Mucosa of descending colon (tissue), 3 donors: ENCODE data around the gene DENND1B. TPM values are rescaled to one million over a fixed set of nuclear protein-coding genes. Genes with fewer than 3 reads are reported as not detected.

Experiments
- ATAC-seq: fragments of 200-7000 bp; cut with Tn5 transposase; one replicate; pipeline ENCODE4 v1.9.1; 2020; ENCODE audit warnings: mild to moderate bottlenecking, moderate library complexity
- DNase-seq, 3 donors: peaks; one replicate each; pipeline ENCODE4 v3.0.0-alpha.2; 2020
- H3K36me3 ChIP-seq: fragments of 200-600 bp; one replicate; pipeline ENCODE4 v1.8.0; 2021; ENCODE audit warnings: low read depth, mild to moderate bottlenecking
- H3K4me1 ChIP-seq: fragments of 200-600 bp; one replicate; pipeline ENCODE4 v1.8.0; 2021; ENCODE audit warnings: low read depth, mild to moderate bottlenecking
- H3K4me3 ChIP-seq: fragments of 200-600 bp; one replicate; pipeline ENCODE4 v1.8.0; 2021; ENCODE audit warnings: mild to moderate bottlenecking
- H3K9me3 ChIP-seq: fragments of 200-600 bp; one replicate; pipeline ENCODE4 v1.8.0; 2021; ENCODE audit warnings: mild to moderate bottlenecking
- intact Hi-C, 2 donors: fragments of 100-400 bp; cut with DNase I in 1 of 2; cut with micrococcal nuclease in 1 of 2; formaldehyde crosslinking; loops; one replicate each; pipeline versions ENCODE4 v1.11.0 to v1.11.1; 2022; cut with DNase I, micrococcal nuclease
- total RNA-seq, 3 donors: library from RNA; stranded (reverse); fragmentation: NEBNext Ultra II Directional in 2 of 3; extraction: Animal tissue kit (Norgen Biotek cat#: 25700) in 2 of 3; gene quantifications; one replicate each; pipeline versions ENCODE4 v1.2.1 to v1.2.4, GENCODE V29; 2021 to 2023
- TF ChIP-seq, protein P1 (sequence below): fragments of 200-600 bp; IDR thresholded peaks from one replicate; pipeline ENCODE4 v1.8.0; 2022; ENCODE audit warnings: antibody characterized with exemption, mild to moderate bottlenecking
- donor health status: DM: no; HTN: no; CAD: no; lungs with moderate emphysema.
- donor health status: DM: no; HTN: no; CAD: no.
- donor health status: DM: no; HTN: yes; CAD: no.

Gene DENND1B
- total RNA-seq, 3 donors from 2014 or later = 29.3 to 54.9 (median 32.2) TPM

DNA sequence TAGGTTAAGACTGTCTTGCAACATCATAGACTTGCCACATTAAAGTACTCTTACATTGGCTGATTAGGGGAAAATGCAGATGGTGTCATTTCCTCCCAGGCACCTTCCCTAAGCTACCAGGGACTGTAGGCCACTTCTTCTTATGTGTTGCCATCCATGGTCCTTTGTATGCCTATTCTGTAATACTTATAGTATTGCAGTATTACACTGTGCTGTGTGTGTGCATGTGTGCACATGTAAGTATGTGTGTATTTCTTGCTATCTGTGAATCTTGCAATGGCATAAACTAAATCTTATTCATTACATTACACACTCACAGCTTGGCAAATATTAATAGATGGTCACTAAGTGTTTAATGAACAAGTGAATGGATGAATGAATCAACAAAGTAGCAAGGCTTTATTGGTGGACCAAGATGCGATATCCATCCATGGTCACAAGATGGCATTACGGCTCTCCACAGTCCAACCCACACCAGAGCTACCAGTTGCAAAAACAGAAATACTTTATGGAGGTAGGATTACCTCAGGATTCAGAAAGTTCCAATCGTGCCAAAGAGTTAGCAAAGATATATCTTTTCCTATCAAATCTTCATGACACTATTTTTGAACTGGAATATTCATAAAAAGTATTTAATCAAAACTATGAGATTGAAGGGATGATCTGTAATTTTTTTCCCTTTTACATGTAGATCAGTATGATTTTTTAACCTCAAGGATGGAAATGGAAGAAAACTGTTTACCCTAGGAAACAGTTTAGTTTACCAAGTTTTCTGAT is 160.2 kb downstream of the DENND1B start:
- Histone ChIP-seq H3K9me3 (no peaks in the 10 kb centered on the region), H3K36me3 (no peaks in the 10 kb centered on the region), H3K4me3 (no peak overlapping the region), H3K4me1 (no peaks in the 10 kb centered on the region)
- ATAC-seq = peak; percentile 87
- intact Hi-C loops = loop anchor here (5.0 to 10.0 kb wide), 2 partner anchors 250 to 252 kb away; no protein-coding TSS in a partner anchor
- TF ChIP-seq, protein P1, sequence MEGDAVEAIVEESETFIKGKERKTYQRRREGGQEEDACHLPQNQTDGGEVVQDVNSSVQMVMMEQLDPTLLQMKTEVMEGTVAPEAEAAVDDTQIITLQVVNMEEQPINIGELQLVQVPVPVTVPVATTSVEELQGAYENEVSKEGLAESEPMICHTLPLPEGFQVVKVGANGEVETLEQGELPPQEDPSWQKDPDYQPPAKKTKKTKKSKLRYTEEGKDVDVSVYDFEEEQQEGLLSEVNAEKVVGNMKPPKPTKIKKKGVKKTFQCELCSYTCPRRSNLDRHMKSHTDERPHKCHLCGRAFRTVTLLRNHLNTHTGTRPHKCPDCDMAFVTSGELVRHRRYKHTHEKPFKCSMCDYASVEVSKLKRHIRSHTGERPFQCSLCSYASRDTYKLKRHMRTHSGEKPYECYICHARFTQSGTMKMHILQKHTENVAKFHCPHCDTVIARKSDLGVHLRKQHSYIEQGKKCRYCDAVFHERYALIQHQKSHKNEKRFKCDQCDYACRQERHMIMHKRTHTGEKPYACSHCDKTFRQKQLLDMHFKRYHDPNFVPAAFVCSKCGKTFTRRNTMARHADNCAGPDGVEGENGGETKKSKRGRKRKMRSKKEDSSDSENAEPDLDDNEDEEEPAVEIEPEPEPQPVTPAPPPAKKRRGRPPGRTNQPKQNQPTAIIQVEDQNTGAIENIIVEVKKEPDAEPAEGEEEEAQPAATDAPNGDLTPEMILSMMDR = no peak
- DNase-seq = peak in 1 of 3 donors; percentile 40

DNA sequence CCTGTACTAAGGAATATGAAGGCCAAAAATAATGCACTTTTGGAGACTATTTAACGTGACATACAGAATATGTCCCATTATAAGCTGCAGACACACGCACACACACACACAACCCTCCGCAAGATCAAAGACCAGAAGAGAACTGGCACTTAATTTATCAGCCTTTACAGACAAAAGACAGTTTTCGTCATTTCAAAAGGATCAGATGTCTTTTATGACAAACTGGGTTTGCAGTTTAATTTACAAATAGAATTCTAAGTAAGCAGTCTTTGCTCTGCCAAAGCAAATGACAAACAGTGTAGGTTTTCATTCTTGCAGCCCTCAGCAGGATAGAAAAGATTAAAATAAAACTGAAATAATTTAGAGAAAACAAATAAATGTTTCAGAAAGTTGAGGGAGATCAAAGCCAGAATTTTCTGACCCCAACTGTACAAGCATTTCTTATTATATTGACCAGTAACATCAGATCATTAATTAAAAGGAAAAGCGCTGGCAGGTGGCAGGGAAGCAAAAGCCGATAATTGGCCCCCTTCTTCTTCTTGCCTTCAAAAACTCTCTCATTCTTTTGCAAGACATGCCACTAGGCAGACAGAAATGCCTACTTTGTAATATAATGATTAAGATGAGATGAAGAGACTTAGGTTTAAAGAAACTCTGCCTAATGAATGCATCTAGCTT is 169.0 kb downstream of the DENND1B start:
- DNase-seq = no peak
- intact Hi-C loops = no loop called here
- Histone ChIP-seq H3K4me1 (peaks cover 3% of the 10 kb centered on the region), H3K9me3 (no peaks in the 10 kb centered on the region), H3K4me3 (no peak overlapping the region), H3K36me3 (no peaks in the 10 kb centered on the region)
- ATAC-seq = no peak
- TF ChIP-seq, protein P1 = no peak

DNA sequence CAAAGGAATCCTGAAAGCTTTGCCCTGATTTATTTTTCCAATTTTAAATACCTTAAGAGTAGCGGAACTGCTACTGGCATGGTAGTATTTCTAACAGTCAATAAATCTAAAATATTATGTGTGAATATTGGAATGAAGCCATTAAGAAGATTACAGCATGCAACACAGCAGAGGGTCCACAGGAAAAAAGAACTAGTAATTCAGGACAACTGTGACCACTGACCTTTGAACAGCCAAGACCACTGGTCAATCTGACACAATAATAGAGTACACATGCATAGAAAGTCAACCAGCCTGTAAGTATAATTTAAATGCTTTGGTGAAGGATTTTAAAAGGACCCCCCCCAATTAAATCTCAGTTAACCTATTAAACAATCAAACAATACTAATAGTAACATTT is 171.0 kb downstream of the DENND1B start:
- DNase-seq (no peak), ATAC-seq (no peak)
- intact Hi-C loops = no loop called here
- H3K4me3 ChIP-seq = no peak overlapping the region
- no peaks in the 10 kb centered on the region for H3K9me3 ChIP-seq
- TF ChIP-seq, protein P1 = no peak
- H3K36me3 ChIP-seq = no peaks in the 10 kb centered on the region
- H3K4me1 ChIP-seq = peaks cover 4% of the 10 kb centered on the region

DNA sequence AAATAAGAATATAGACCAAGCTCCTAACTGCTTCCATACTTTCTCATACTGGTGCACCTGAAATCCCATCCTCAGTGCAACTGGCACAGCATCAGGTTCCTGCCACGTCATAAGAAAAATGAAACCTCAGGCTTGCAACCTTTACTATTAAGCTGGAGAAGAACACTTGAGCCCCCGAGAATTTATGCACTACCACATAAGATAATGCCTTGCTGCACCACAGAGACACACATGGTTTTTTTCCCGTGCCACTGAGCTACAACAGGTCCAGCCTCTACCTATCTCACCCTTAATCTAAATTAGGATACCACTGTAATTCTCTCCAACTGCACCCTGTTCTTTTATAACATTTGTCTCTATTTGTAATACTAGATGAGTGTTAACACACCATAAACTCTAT is 174.5 kb downstream of the DENND1B start:
- DNase-seq = no peak
- Histone ChIP-seq H3K4me3 (no peak overlapping the region), H3K36me3 (no peaks in the 10 kb centered on the region), H3K9me3 (no peaks in the 10 kb centered on the region), H3K4me1 (peaks cover 4% of the 10 kb centered on the region)
- intact Hi-C loops = no loop called here
- TF ChIP-seq, protein P1 = no peak
- no peak for ATAC-seq

DNA sequence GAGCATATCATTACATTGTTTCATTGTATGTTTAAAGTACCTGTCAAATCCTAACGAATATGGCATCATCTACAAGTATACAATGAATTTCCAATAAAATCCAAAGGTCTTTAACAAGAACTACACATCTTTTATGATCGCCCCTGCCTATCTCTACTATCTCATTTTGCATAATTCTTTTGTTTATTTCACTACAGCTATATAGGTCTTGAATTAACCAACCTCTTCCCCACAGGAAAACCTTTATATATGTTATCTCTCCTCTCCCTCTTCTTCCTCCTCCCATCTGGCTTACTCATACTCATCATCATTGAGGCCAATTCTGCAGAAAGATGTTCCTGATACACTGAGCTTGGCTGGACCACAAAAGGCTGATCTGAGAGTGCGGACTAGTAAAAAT is 175.5 kb downstream of the DENND1B start:
- ATAC-seq (peak; percentile 38), DNase-seq (no peak)
- Histone ChIP-seq H3K4me1 (peaks cover 4% of the 10 kb centered on the region), H3K9me3 (no peaks in the 10 kb centered on the region), H3K36me3 (no peaks in the 10 kb centered on the region), H3K4me3 (no peak overlapping the region)
- TF ChIP-seq, protein P1 = no peak
- intact Hi-C loops = no loop called here
